HEK293 (cell line): ENCODE measurements around the gene USP33.

Experiments
- BCL11A ChIP-seq: fragments of 450-650 bp; formaldehyde crosslinking; IDR thresholded peaks from 2 replicates; pipeline ENCODE4 v1.5.1; 2016; ENCODE audit warnings: low read depth, missing biosample characterization, missing genetic modification characterization
- INSM2 ChIP-seq: fragments of 450-650 bp; formaldehyde crosslinking; IDR thresholded peaks from 2 replicates; pipeline ENCODE4 v1.5.1; 2016; ENCODE audit warnings: missing biosample characterization, missing genetic modification characterization
- KLF1 ChIP-seq: fragments of 450-650 bp; formaldehyde crosslinking; IDR thresholded peaks from 2 replicates; pipeline ENCODE4 v1.5.1; 2016; ENCODE audit warnings: missing biosample characterization, missing genetic modification characterization
- KLF16 ChIP-seq: fragments of 450-650 bp; formaldehyde crosslinking; IDR thresholded peaks from 2 replicates; pipeline ENCODE4 v1.5.1; 2017; ENCODE audit warnings: missing biosample characterization, missing genetic modification characterization
- MEIS1 ChIP-seq: sonication (generic); formaldehyde crosslinking; IDR thresholded peaks from 2 replicates; pipeline ENCODE4 v1.8.1; 2022; ENCODE audit warnings: missing genetic modification reagents, mild to moderate bottlenecking, borderline replicate concordance
- PRDM1 ChIP-seq: fragments of 450-650 bp; formaldehyde crosslinking; IDR thresholded peaks from 2 replicates; pipeline ENCODE4; 2016; ENCODE audit warnings: missing biosample characterization, missing genetic modification characterization
- PRDM10 ChIP-seq: fragments of 450-650 bp; formaldehyde crosslinking; IDR thresholded peaks from 2 replicates; pipeline ENCODE4 v1.5.1; 2016; ENCODE audit warnings: missing biosample characterization, missing genetic modification characterization
- RBAK ChIP-seq: fragments of 450-650 bp; formaldehyde crosslinking; IDR thresholded peaks from 2 replicates; pipeline ENCODE4 v1.5.1; 2016; ENCODE audit warnings: missing biosample characterization, missing genetic modification characterization
- REPIN1 ChIP-seq: fragments of 450-650 bp; formaldehyde crosslinking; IDR thresholded peaks from 2 replicates; pipeline ENCODE4 v1.5.1; 2017; ENCODE audit warnings: missing biosample characterization, missing genetic modification characterization, low read depth
- REST ChIP-seq: fragments of 450-650 bp; formaldehyde crosslinking; IDR thresholded peaks from 2 replicates; pipeline ENCODE4 v1.5.1; 2016; ENCODE audit warnings: missing biosample characterization, missing genetic modification characterization
- ZBTB17 ChIP-seq: fragments of 450-650 bp; formaldehyde crosslinking; IDR thresholded peaks from 2 replicates; pipeline ENCODE4 v1.5.1; 2016; ENCODE audit warnings: missing biosample characterization, missing genetic modification characterization
- ZBTB6 ChIP-seq: fragments of 450-650 bp; formaldehyde crosslinking; IDR thresholded peaks from 2 replicates; pipeline ENCODE4 v1.5.1; 2017; ENCODE audit warnings: missing biosample characterization, missing genetic modification characterization
- ZBTB8A ChIP-seq: fragments of 450-650 bp; formaldehyde crosslinking; IDR thresholded peaks from 2 replicates; pipeline ENCODE4 v1.5.1; 2016; ENCODE audit warnings: missing biosample characterization, missing genetic modification characterization
- ZFP3 ChIP-seq: fragments of 450-650 bp; formaldehyde crosslinking; IDR thresholded peaks from 2 replicates; pipeline ENCODE4 v1.5.1; 2016; ENCODE audit warnings: low read depth, missing biosample characterization, missing genetic modification characterization
- ZNF146 ChIP-seq: fragments of 450-650 bp; formaldehyde crosslinking; IDR thresholded peaks from 2 replicates; pipeline ENCODE4 v1.5.1; 2016; ENCODE audit warnings: missing biosample characterization, missing genetic modification characterization
- ZNF157 ChIP-seq: fragments of 450-650 bp; formaldehyde crosslinking; IDR thresholded peaks from 2 replicates; pipeline ENCODE4 v1.5.1; 2016; ENCODE audit warnings: missing biosample characterization, missing genetic modification characterization
- ZNF175 ChIP-seq: fragments of 450-650 bp; formaldehyde crosslinking; IDR thresholded peaks from 2 replicates; pipeline ENCODE4 v1.5.1; 2016; ENCODE audit warnings: missing biosample characterization, missing genetic modification characterization
- ZNF221 ChIP-seq: fragments of 450-650 bp; formaldehyde crosslinking; IDR thresholded peaks from 2 replicates; pipeline ENCODE4 v1.5.1; 2017; ENCODE audit warnings: missing biosample characterization, missing genetic modification characterization, borderline replicate concordance
- ZNF292 ChIP-seq: fragments of 450-650 bp; formaldehyde crosslinking; IDR thresholded peaks from 2 replicates; pipeline ENCODE4 v1.5.1; 2016; ENCODE audit warnings: low read depth, missing biosample characterization, missing genetic modification characterization, borderline replicate concordance
- ZNF302 ChIP-seq: fragments of 450-650 bp; formaldehyde crosslinking; IDR thresholded peaks from 2 replicates; pipeline ENCODE4 v1.5.1; 2016; ENCODE audit warnings: missing biosample characterization, missing genetic modification characterization, low read depth
- ZNF473 ChIP-seq: fragments of 450-650 bp; formaldehyde crosslinking; IDR thresholded peaks from 2 replicates; pipeline ENCODE4 v1.5.1; 2017; ENCODE audit warnings: missing biosample characterization, missing genetic modification characterization
- ZNF548 ChIP-seq: fragments of 450-650 bp; formaldehyde crosslinking; IDR thresholded peaks from 2 replicates; pipeline ENCODE4 v1.5.1; 2016; ENCODE audit warnings: missing biosample characterization, missing genetic modification characterization
- ZNF580 ChIP-seq: fragments of 450-650 bp; formaldehyde crosslinking; IDR thresholded peaks from 2 replicates; pipeline ENCODE4 v1.5.1; 2016; ENCODE audit warnings: missing biosample characterization, missing genetic modification characterization
- ZNF596 ChIP-seq: fragments of 450-650 bp; IDR thresholded peaks from 2 replicates; pipeline ENCODE4 v1.5.0; 2018; ENCODE audit warnings: missing biosample characterization, mild to moderate bottlenecking, missing genetic modification characterization, moderate library complexity
- ZNF645 ChIP-seq: fragments of 450-650 bp; formaldehyde crosslinking; IDR thresholded peaks from 2 replicates; pipeline ENCODE4; 2016; ENCODE audit warnings: missing biosample characterization, missing genetic modification characterization
- ZNF660 ChIP-seq: fragments of 450-650 bp; IDR thresholded peaks from 2 replicates; pipeline ENCODE4 v1.5.1; 2018; ENCODE audit warnings: missing biosample characterization, mild to moderate bottlenecking, missing genetic modification characterization
- ZNF670 ChIP-seq: fragments of 450-650 bp; formaldehyde crosslinking; IDR thresholded peaks from 2 replicates; pipeline ENCODE4 v1.5.1; 2016; ENCODE audit warnings: missing biosample characterization, missing genetic modification characterization, low read depth
- ZSCAN16 ChIP-seq: fragments of 450-650 bp; formaldehyde crosslinking; IDR thresholded peaks from 2 replicates; pipeline ENCODE4 v1.5.1; 2016; ENCODE audit warnings: missing biosample characterization, missing genetic modification characterization

Gene USP33

GRCh38 chr1:77683160-77684148, 76.2 kb downstream of the USP33 start (continued):
- TF ChIP-seq INSM2 (tag by site-specific recombination) = peak; percentile 14; the same call in 1 of the 2 replicates
- TF ChIP-seq RBAK (tag by site-specific recombination) = no peak
- TF ChIP-seq ZFP3 = no peak
- no peak for TF ChIP-seq MEIS1
- TF ChIP-seq ZNF660 (tag by site-specific recombination) = peak; percentile 76
- TF ChIP-seq KLF16 (tag by site-specific recombination) = no peak
- TF ChIP-seq ZNF670 (tag by site-specific recombination) = no peak
- TF ChIP-seq ZBTB8A = peak; percentile 82
- TF ChIP-seq KLF1 (tag by site-specific recombination) = peak; percentile 57; the same call in 1 of the 2 replicates
- TF ChIP-seq ZSCAN16 (tag by site-specific recombination) = no peak
- no peak for TF ChIP-seq ZNF645 (tag by site-specific recombination)
- no peak for TF ChIP-seq REPIN1
- TF ChIP-seq ZNF580 (tag by site-specific recombination) = no peak
- TF ChIP-seq ZNF292 (tag by site-specific recombination) = no peak
- peak; percentile 42; the same call in 1 of the 2 replicates for TF ChIP-seq ZNF596 (tag by site-specific recombination)
- no peak for TF ChIP-seq PRDM1 (tag by site-specific recombination)
- no peak for TF ChIP-seq ZNF473 (tag by site-specific recombination)
- TF ChIP-seq ZNF175 (tag by site-specific recombination) = no peak
- TF ChIP-seq ZNF221 (tag by site-specific recombination) = no peak
- peak; percentile 67 for TF ChIP-seq PRDM10 (tag by site-specific recombination)
- TF ChIP-seq ZNF302 (tag by site-specific recombination) = no peak
- TF ChIP-seq ZNF548 = no peak
- 0 out of 2 replicates have a peak, but pooled peaks have one; percentile 36 for TF ChIP-seq ZBTB6 (tag by site-specific recombination)
- TF ChIP-seq ZNF146 = no peak
- no peak for TF ChIP-seq ZNF157 (tag by site-specific recombination)
- TF ChIP-seq BCL11A (tag by site-specific recombination) = no peak
- TF ChIP-seq REST (tag by site-specific recombination) = 0 out of 2 replicates have a peak, but pooled peaks have one; percentile 13
- TF ChIP-seq ZBTB17 (tag by site-specific recombination) = peak; percentile 95
